GM21529 (cell line): Measurements from ENCODE around the gene SGCD.

ENCODE experiments used
- ATAC-seq: cut with Tn5 transposase; IDR thresholded peaks from one replicate; pipeline ENCODE4 v1.9.1; 2021; ENCODE audit not compliant: unreplicated experiment

SGCD gene

DNA sequence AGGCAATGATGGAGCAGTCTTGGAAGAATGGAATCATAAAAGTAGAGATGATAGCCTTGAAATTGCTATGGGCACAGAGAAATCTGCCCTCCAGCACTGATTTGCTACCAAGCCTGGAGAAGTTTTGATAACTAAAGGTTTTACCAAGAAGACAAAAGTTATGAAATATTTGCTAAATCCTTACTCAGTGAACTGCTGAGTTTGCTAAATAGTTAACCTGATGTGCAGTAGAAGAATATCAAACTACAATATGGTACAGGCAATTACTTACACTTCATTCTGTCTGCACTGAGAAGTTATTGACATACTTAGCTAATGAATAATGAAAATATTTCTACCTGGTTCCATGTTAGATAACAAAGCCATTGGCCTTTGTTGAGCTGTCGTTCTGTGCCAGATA, 124.5 kb downstream of the SGCD start:
- no peak for ATAC-seq

- ATAC-seq: peak; percentile 60
These were observed 129.9 kb downstream of the SGCD start for GRCh38 chr5:156456857-156457256.

GRCh38 chr5:156459812-156460385, 132.9 kb downstream of the SGCD start:
- ATAC-seq: no peak

DNA sequence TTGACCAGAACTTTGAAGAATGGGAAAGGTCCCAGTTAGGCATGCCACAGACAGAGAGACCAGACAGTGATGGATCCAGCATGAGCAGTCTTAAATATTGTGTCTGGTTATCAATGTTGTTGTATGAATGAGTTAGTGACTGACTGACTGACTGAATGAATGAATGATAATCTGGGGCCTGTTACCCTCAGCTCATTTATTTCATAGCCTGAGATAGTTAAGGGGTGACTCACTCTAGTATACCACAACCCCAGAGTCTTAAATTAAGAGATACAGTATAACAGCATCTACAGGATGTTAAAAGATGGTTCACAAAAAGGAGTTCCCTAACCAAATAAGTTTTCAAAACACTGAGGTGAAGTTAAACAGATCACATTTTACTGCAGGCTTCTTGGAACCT, 133.5 kb downstream of the SGCD start:
- ATAC-seq: no peak

DNA sequence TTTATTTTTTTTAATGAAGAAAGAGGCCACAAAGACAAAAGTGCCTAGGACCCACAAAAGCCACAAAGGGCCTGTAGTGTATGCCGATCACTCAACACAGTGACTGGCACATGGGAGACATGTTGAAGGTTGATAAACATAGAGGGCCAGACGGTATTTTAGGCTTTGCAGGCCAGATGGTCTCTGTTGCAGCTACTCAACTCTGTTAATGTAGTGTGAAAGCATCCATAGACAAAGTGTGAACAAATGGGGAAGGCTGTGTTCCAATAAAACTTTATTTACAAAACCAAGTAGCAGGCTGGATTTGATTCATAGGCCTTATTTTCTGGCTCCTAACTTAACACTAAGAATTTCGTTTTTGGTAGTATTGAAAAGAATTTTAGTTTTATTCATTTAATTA, 139.9 kb downstream of the SGCD start:
- ATAC-seq: no peak

DNA sequence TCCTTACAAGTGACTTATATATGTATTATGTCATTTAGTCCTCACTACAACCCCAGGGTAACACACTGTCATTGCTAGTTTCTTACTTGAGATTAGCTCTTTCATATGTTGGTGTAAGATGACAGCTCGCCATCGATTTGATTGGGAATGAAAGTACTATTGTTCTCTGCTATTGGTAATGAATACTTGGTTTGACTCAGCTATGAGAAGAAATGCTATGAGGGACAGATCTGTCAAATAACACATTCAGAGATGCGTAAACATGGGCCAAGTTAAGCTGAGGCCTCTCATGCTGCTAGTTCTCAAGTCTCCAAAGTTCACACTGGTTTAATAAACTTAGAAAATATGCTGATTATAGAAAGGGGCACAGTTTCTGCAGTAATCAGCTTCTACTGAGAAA, 142.7 kb downstream of the SGCD start:
- ATAC-seq: no peak

DNA sequence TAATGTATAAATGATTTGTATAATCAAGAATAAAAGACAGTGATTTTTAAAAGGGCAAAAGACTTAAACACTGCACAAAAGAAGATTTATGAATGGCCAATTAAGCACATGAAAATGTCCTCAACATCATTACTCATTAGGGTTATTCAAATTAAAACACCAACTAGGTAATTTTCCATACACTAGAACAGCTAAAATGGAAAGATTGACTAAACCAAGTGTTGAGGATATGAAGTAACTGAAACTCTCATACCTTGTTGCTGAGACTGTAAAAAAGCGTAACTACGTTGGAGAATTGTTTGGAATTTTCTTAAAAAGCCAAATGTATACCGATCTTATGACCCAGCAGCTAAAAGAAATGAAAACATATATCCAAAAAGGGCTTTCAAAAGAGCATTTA, 144.9 kb downstream of the SGCD start:
- ATAC-seq: no peak

DNA sequence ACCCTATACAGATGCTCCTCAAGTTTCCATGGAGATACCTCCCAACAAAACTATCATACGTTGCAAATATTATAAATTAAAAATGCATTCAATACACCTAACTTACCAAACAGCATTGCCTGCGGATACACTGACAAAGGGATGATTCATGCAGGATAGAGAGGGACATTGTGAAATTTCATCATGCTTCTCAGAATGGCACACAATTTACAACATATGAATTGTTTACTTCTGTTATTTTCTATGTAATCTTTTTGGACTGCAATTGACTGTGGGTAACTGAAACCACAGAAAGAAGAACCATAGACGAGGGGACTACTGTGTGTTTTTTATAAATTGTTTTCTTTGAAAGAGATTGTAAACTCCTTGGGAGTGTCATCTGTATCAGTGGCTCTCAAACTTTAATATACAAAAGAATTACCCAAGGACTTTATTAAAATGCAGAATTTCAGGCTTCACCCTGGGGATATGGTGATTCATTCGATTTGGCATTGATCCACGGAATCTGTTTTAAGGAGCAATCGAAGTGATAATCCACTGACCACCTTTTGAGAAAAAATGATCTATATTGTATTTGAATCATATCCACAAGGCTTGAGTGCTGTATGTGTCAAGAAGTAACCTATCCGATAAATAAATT, 146.4 kb downstream of the SGCD start:
- ATAC-seq: no peak

DNA sequence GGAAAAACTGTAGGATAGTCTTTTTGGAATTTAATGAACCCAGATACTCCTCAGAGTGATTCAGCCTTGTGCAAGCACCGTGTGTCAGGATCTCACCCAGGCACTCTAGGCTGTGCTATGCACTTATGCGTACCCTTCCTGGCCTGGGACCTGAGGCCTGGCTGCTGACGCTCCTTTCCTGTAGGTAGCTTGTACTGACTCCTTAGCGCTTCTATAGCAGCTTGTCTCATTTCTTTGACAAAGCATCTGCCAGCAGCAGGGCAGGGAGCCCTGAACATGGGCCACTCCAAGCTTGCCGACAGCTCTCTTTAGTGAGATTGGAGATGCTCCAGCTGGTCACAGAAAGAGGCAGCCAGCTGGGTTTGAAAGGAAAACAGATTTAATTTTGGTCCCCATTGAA, 147.3 kb downstream of the SGCD start:
- ATAC-seq: no peak

DNA sequence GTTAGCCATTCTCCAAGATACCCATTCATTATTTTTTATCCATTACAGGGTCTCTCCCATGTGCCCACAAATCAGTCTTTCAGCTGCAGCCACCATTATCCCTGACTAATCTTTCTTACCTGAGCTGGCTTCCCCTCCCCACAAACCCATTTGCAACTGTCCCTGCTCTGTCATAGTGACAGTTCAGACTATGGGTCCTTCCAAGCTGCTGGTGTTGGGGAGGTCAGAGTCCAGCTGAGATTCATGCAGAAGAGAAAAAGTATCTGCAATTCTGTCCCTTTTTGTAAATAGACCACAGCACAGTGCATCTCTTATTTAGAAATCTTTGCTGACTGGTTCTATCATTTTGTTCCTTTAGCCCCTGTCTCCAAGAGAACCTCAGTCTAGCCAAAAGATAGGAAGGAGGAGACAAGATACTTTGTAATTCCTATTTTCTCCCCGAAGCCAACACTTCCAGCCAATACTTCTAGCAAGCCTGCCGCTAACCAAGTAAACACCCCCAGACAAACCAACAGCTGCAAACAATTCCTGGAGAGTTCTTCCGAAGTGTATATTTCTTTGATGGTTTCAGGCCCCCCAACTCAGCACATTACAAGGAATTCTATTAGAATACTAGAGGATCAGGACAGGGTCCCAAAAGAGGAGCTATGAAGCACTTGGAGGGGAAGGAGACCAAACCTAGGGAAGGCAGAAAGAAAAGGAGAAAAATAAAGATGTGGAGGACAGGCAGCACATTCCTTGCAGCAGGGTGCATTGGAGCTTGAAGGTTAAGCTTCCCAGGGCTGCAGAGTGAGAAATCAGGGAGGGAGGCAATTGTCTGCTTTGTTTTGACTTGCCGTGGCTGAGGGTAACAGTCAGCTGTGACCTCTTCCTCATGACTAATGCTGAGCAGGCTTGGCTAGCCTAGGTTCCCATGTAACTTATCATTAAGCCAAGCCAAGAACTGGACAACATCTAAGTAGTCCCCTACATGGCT, 148.5 kb downstream of the SGCD start:
- no peak for ATAC-seq

GRCh38 chr5:156476158-156476551, 149.2 kb downstream of the SGCD start:
- ATAC-seq: no peak

GRCh38 chr5:156476678-156477077, 149.7 kb downstream of the SGCD start:
- no peak for ATAC-seq

- no peak for ATAC-seq
These were observed 150.2 kb downstream of the SGCD start for GRCh38 chr5:156477196-156477595.

GRCh38 chr5:156479849-156480248, 152.9 kb downstream of the SGCD start:
- no peak for ATAC-seq

DNA sequence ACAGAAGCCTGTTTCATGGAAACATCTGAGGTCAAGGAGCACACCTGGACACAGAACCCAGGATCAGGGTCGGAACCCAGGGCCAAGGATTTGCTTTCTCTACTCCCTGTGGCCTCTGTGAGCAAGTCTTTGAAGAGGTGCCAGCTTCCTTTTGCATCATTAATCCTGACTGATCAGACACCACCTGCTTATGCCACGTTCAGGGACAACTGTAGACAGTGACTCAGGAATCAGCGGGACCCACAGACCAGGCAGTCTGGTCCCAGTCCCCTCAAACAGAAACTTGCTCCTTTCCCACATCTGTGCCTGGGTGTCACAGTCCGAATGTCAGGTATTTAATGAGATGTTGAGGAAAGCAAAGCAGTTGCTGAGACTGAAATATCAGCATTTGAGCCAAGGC, 154.8 kb downstream of the SGCD start:
- ATAC-seq: no peak

- ATAC-seq: no peak
These were observed 155.9 kb downstream of the SGCD start for GRCh38 chr5:156482818-156483217.

DNA sequence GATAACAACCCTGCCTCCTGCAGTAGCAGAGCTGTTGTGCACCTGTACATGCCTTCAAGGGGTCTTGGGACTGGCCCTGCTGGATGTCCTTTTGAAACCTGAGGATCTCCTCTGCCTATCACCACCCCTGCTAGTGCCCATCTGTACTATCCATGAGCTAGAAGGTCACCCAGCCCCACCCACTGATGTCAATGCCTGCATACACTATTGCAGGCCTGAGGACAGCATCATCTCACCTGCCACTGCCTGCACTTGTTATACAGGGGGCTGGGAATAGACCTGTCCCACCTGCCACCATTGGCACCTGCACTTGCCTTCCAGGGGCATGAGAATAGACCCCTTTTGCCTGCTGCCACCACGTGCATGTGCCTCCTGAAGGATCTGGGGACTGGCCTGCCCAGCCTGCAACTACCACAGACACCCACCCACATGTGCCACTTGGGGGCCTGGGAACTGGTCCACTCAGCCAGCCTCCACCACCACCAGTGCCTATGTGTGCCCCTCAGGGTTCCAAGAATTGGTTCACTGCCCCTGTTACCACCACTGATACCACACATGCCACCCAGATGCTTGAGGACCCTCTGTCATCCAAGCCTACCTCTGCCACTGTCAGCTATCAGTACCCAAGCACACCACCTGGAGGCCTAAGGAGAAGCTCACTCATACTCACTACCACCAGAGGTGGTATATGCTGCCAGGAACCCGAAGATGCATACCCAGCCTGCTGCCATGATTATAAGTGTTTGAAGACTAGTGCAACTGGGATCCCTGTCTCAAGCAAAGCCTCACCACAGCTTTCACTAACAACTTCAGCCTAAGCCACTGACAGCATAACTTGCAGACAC, 159.7 kb downstream of the SGCD start:
- ATAC-seq: no peak

DNA sequence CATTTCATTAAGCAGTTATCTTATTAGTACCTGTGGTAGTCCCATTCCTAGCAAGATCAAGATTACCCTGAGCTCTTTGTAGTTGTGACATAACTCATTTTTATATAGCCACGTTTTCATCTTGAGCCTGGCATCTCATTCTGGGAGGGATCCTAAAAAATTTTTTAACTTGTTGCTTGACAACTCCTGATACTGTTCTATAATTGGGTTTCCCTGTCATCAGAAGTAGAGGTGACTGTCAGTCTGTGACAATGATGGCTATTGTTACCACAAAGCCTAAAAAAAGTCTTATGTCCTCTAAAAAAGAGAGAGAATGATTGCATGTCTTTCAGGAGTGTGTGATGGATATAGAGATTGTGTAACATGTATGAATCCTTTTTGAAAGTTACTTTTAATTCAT, 164.8 kb downstream of the SGCD start:
- no peak for ATAC-seq

DNA sequence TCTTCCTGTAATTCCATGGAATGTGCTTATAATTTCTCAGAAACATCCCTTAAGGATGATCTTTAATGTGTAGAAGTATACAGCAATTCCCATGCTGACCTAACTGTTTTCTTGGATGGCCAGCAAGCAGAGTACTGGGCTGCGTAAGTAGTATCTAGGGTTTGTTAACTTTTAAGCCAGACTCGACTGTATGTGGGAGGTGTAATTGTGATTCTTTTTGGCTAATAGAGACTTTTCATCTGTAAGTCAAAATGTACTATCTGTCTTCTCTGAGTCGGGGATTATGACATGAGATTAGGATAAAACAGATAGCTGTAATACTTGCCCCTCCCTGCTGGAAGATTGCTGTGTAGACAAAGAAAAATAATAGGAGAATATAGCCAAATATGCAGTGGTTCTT, 169.3 kb downstream of the SGCD start:
- no peak for ATAC-seq

- ATAC-seq: no peak
These were observed 170.8 kb downstream of the SGCD start for GRCh38 chr5:156497804-156498208.
